IPS-15b (cell line): ENCODE results near the gene ATP6V1C2.

Experiments used
- H3K27me3 ChIP-seq: one replicate; pipeline ENCODE4 v1.6.1; 2013; ENCODE audit warnings: low read length; ENCODE audit not compliant: control insufficient read depth, insufficient read depth
- H3K36me3 ChIP-seq: one replicate; pipeline ENCODE4 v1.6.1; 2013; ENCODE audit warnings: low read length; ENCODE audit not compliant: control insufficient read depth, insufficient read depth
- H3K4me1 ChIP-seq: one replicate; pipeline ENCODE4 v1.6.1; 2013; ENCODE audit warnings: mild to moderate bottlenecking, low read length; ENCODE audit not compliant: control insufficient read depth, insufficient read depth
- H3K4me3 ChIP-seq: one replicate; pipeline ENCODE4 v1.5.1; 2013; ENCODE audit warnings: low read depth, low read length
- H3K9ac ChIP-seq: one replicate; pipeline ENCODE4 v1.6.1; 2013; ENCODE audit warnings: low read depth, mild to moderate bottlenecking, low read length
- H3K9me3 ChIP-seq: one replicate; pipeline ENCODE4 v1.6.1; 2013; ENCODE audit warnings: mild to moderate bottlenecking, low read length; ENCODE audit not compliant: control insufficient read depth, insufficient read depth

ATP6V1C2 gene

GRCh38 chr2:10826026-10826425 lies 104.6 kb downstream of the ATP6V1C2 start:
- Histone ChIP-seq H3K9me3 (no peaks in the 10 kb centered on the region), H3K4me1 (no peaks in the 10 kb centered on the region), H3K36me3 (no peaks in the 10 kb centered on the region), H3K9ac (no peak overlapping the region), H3K4me3 (no peak overlapping the region), H3K27me3 (no peaks in the 10 kb centered on the region)

GRCh38 chr2:10826625-10827024 lies 105.2 kb downstream of the ATP6V1C2 start:
- no peak overlapping the region for H3K4me3 ChIP-seq
- no peaks in the 10 kb centered on the region for H3K36me3 ChIP-seq
- H3K27me3 ChIP-seq: no peaks in the 10 kb centered on the region
- no peaks in the 10 kb centered on the region for H3K9me3 ChIP-seq
- no peak overlapping the region for H3K9ac ChIP-seq
- H3K4me1 ChIP-seq: no peaks in the 10 kb centered on the region

- Histone ChIP-seq H3K4me3 (no peak overlapping the region), H3K36me3 (no peaks in the 10 kb centered on the region), H3K9ac (no peak overlapping the region), H3K9me3 (no peaks in the 10 kb centered on the region), H3K27me3 (peaks cover 6% of the 10 kb centered on the region), H3K4me1 (no peaks in the 10 kb centered on the region)
These were observed 106.9 kb downstream of the ATP6V1C2 start for GRCh38 chr2:10828346-10828745.

- no peaks in the 10 kb centered on the region for H3K9me3 ChIP-seq
- no peaks in the 10 kb centered on the region for H3K4me1 ChIP-seq
- no peaks in the 10 kb centered on the region for H3K36me3 ChIP-seq
- peaks cover 15% of the 10 kb centered on the region for H3K27me3 ChIP-seq
- H3K9ac ChIP-seq: no peak overlapping the region
- H3K4me3 ChIP-seq: no peak overlapping the region
These were observed 107.9 kb downstream of the ATP6V1C2 start for GRCh38 chr2:10829299-10829698.

GRCh38 chr2:10830203-10830602 lies 108.8 kb downstream of the ATP6V1C2 start:
- H3K4me3 ChIP-seq: no peak overlapping the region
- no peaks in the 10 kb centered on the region for H3K36me3 ChIP-seq
- H3K27me3 ChIP-seq: peaks cover 15% of the 10 kb centered on the region
- H3K4me1 ChIP-seq: no peaks in the 10 kb centered on the region
- H3K9ac ChIP-seq: no peak overlapping the region
- no peaks in the 10 kb centered on the region for H3K9me3 ChIP-seq

- H3K36me3 ChIP-seq: no peaks in the 10 kb centered on the region
- H3K4me1 ChIP-seq: no peaks in the 10 kb centered on the region
- H3K4me3 ChIP-seq: no peak overlapping the region
- H3K9ac ChIP-seq: no peak overlapping the region
- peaks cover 15% of the 10 kb centered on the region for H3K27me3 ChIP-seq
- H3K9me3 ChIP-seq: no peaks in the 10 kb centered on the region
These were observed 109.4 kb downstream of the ATP6V1C2 start for GRCh38 chr2:10830641-10831399.

- H3K9ac ChIP-seq: no peak overlapping the region
- H3K4me3 ChIP-seq: no peak overlapping the region
- H3K36me3 ChIP-seq: no peaks in the 10 kb centered on the region
- H3K9me3 ChIP-seq: no peaks in the 10 kb centered on the region
- H3K4me1 ChIP-seq: no peaks in the 10 kb centered on the region
- H3K27me3 ChIP-seq: peaks cover 15% of the 10 kb centered on the region
These were observed 110.1 kb downstream of the ATP6V1C2 start for GRCh38 chr2:10831400-10831985.

GRCh38 chr2:10832203-10832936 lies 110.9 kb downstream of the ATP6V1C2 start:
- H3K36me3 ChIP-seq: no peaks in the 10 kb centered on the region
- no peaks in the 10 kb centered on the region for H3K4me1 ChIP-seq
- H3K9ac ChIP-seq: no peak overlapping the region
- peak overlapping the region; percentile 24 for H3K4me3 ChIP-seq
- H3K9me3 ChIP-seq: no peaks in the 10 kb centered on the region
- peaks cover 15% of the 10 kb centered on the region for H3K27me3 ChIP-seq

- H3K27me3 ChIP-seq: peaks cover 15% of the 10 kb centered on the region
These were observed 111.6 kb downstream of the ATP6V1C2 start for GRCh38 chr2:10833021-10833420.

GRCh38 chr2:10834068-10834655 lies 112.7 kb downstream of the ATP6V1C2 start:
- H3K27me3 ChIP-seq: peaks cover 15% of the 10 kb centered on the region
- H3K36me3 ChIP-seq: no peaks in the 10 kb centered on the region
- H3K9me3 ChIP-seq: no peaks in the 10 kb centered on the region
- no peak overlapping the region for H3K4me3 ChIP-seq
- no peaks in the 10 kb centered on the region for H3K4me1 ChIP-seq
- H3K9ac ChIP-seq: no peak overlapping the region

More at GRCh38 chr2:10833021-10833420, 111.6 kb downstream of the ATP6V1C2 start:
- no peaks in the 10 kb centered on the region for H3K4me1 ChIP-seq
- H3K36me3 ChIP-seq: no peaks in the 10 kb centered on the region
- H3K9me3 ChIP-seq: no peaks in the 10 kb centered on the region
- no peak overlapping the region for H3K9ac ChIP-seq
- no peak overlapping the region for H3K4me3 ChIP-seq
